ENCODE data around the gene PDHX.
"Not testable (repeated sequence)": the region's sequence is repeated elsewhere in the genome, so short reads cannot be mapped to it uniquely, and the experiment has no call there.

The PDHX gene

GRCh38 chr11:34916015-34916842 is at the start of gene PDHX, which contains the start of gene APIP:
TSS of gene PDHX (plus strand) at chr11:34916618. CDS start at chr11:34916656, 38 bp downstream.
TSS of gene APIP (minus strand) at chr11:34916379. CDS start at chr11:34916284, 95 bp downstream.
- peak; percentile 95 for DNase-seq

DNA sequence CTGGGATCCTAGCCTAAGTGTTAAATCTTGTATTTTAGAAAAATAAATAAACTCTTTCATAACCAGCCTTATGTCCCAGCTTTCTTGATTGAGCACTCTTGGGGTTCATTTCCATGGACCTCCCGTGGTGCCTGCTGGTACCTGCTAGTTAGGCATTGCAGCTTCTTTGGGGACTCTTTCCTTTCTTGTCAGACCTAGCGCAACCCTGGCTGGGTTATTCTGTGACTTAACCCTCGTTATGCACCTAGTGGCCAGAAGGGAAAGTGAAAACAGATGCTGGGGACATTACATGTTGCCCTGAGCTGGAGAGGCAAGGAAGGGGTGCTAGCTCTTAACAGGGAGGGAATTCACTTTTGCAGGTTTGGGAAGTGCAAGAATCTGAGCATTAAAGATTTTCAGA is 47.0 kb upstream of the PDHX start:
- no peak for DNase-seq

DNA sequence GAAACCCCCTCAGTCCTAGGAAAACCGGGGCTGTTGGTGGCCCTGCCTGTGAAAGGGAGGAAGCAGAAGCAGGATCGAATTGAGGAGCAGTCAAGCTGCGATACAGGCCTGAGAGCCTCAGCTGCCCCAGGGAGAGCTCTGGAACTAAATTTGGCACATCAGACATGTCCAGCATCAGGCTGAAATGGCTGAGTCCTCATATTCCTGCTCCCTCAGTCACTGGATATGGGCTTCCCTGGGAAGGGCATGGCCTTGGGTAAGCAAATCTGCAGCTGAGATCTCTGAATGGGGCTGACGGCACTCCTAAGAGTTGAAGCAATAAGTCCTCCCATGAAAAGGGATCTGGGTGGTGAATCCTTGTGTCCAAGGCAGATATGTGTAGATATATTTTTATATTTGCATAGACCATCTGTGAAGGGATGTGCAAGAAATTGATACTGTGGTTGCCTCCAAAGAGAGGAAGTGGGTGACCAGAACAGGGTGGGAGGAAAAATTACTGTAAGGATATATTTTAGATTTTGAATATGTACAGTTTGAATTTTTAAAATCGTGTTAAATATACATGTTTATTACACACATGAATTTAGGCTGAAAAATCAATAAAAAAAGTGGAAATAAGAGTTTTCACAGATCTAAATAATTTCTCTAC is 45.7 kb upstream of the PDHX start:
- DNase-seq: no peak

GRCh38 chr11:34874202-34874601 is 42.2 kb upstream of the PDHX start:
- no peak for DNase-seq

DNA sequence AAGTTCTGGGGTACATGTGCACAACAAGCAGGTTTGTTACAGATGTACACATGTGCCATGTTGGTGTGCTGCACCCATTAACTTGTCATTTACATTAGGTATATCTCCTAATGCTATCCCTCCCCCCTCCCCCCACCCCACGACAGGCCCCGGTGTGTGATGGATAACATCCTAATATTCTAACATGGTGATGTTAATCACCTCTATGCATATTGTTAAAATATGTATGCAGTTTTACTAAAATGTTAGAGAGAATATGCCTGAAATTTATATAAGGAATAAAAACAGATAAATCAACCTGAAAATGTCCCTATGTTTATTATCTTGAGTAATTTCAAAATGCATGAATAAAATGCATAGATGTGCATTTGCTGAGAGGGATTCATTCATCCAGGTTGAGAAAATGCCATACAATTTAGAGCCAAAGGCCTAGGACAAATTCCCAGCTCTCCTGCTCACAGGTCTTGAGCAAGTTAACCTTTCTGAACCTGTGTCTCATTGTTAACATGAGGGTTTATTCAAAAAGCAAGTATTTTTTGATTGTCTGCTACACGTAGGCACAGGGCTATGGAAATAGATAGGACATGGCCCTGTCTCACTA is 38.9 kb upstream of the PDHX start:
- no peak for DNase-seq

- DNase-seq: no peak
Measured at GRCh38 chr11:34881900-34882299, 34.5 kb upstream of the PDHX start.

GRCh38 chr11:34886609-34887008 is 29.8 kb upstream of the PDHX start:
- DNase-seq: no peak

GRCh38 chr11:34887260-34887659 is 29.2 kb upstream of the PDHX start:
- DNase-seq: no peak

- DNase-seq: no peak
Measured at GRCh38 chr11:34890089-34890488, 26.3 kb upstream of the PDHX start.

DNA sequence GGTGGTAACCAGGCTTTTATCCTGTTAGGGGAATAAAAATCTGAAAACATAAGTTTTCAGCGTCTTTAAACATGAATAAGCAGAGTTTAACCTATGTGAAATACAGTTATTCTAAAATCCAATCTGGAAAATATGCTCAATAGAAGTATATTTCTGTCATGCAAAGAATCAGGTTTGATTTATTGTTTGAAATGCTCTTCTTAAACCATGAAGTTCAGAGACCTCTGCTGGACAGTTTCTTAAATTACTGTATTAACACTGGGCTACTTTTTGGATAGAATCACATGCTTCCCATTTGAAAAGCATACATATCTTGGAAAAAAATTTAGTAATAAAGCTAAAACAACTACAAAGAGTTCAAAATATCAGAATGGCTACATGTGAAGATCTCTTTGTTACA is 25.6 kb upstream of the PDHX start:
- DNase-seq: peak; percentile 14

GRCh38 chr11:34891611-34892010 is 24.8 kb upstream of the PDHX start:
- DNase-seq: no peak

- no peak for DNase-seq
Measured at GRCh38 chr11:34893416-34893815, 23.0 kb upstream of the PDHX start.

GRCh38 chr11:34896191-34896590 is 20.2 kb upstream of the PDHX start:
- not testable (repeated sequence) for DNase-seq

DNA sequence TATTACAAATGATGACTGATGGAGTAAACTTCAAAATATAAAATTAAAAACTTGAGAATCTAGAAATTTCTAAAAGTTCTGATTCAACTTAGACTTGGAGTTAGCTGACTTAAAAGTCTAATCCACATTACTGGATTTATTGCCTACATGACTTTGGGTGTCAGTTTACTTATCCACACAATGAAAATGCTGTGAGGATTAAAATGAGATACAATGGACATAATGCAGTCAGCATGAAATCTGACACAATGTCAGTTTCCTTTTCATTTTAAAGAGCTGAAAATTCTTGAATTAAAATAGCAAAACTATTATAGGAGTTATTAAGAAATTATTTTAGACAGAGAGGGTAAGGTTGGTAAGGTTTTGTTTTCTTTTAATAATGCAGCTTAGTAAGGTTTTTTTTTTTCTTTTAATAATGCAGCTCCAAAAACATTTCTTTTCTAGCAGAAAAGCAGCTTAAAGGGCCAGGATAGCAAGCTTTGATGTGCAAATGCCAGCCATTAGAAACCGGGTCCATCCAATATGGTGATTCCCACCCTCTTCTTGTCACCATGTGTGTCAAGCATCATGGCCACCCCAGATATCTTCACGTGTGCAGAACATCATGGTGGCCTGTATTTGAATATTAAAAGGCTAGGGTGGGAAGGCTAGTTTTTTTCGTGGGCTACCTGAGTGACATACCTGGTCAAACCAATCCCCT is 19.1 kb upstream of the PDHX start:
- DNase-seq: no peak

DNA sequence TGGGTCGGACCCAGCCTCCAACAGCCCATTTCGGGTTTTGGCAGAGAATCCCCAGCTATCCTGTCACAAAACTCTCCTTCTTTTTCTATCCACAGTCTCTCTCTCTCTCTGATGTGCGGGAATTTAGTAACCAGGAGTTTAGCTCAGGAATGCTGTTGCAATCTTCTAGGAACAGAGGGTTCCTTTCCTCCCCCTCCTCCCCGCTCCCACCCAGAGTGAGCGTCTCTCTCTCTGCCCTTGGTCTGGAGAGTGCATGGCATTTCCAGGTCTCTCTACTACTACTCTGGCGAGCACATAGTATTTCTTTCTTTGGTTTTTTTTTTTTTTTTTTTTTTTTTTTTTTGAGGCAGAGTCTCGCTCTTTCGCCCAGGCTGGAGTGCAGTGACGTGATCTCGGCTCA is 17.9 kb upstream of the PDHX start:
- no peak for DNase-seq

- DNase-seq: no peak
Measured at GRCh38 chr11:34899633-34900016, 16.8 kb upstream of the PDHX start.

DNA sequence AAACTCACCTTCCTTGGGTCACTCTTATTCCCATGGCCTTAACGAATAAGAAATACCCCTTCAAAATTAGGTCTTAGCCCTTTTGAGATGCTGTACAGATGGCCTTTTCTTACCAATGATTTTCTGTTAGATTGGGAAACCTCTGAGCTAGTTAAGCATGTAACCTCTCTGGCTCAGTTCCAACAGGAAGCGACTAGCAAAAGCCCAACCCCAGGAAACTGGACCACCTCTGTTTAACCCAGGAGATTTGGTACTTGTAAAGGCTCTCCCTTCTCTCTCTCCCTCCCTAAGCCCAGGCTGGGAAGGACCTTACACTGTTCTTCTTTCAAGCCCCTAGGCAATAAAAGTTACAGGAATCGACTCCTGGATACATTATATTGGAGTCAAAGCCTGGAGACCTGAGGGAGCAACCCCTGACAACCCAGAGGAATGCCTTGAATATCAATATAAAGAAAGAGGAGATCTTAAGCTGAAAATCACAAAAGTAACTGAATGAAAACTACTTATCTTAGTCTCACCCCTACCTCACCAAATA is 11.9 kb upstream of the PDHX start:
- no peak for DNase-seq

- no peak for DNase-seq
Measured at GRCh38 chr11:34905666-34906065, 10.8 kb upstream of the PDHX start.

- DNase-seq: no peak
Measured at GRCh38 chr11:34907934-34908593, 8.4 kb upstream of the PDHX start.

GRCh38 chr11:34909415-34909814 is 7.0 kb upstream of the PDHX start:
- no peak for DNase-seq

DNA sequence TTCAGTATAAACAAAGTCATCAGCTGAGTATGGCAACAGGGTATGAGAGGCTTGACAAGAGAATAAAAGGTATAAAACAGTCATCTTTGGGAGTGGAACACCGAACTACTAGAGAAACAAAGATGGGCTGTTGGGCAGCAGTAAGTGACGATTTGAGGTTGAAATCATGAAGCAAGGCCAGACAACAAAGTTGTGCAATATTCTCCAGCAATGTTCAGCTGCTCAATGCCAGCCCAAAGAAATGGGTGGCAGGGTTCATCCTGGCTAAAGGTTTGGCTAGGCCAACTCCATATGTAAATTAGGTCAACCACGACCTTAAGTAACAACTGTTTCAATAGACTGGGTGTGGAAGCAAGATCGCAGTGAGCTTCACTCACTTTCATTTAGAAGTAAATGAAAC is 6.5 kb upstream of the PDHX start:
- DNase-seq: no peak

GRCh38 chr11:34910817-34911216 is 5.6 kb upstream of the PDHX start:
- DNase-seq: no peak

DNA sequence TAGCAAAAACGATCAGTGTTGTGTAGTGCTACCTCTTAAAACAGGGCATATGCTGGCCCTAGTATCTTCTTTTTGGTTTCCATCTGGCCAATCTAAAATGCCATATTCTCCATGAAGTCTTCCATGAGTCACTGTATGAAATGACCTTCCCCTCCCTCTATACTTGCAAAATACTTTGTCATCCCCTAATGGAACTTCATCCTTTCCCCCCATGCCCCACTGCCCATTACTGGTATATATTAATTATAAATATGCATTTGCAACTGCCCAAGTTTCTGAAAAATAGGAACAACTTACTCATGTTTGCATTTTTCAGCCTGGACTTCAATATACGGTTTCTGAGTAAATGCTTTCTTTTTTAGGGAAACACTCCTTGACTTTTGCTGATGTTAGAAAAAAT is 4.7 kb upstream of the PDHX start:
- no peak for DNase-seq
